Prostate gland (tissue), 2 donors: ENCODE data around the gene TAGLN.
A peak's percentile ranks its signal among the peaks of the same experiment; 100 is the strongest.

Source experiments
- CTCF ChIP-seq, 4 experiments: fragments of 200-600 bp in 2 of 4; fragments of 450-650 bp in 2 of 4; sonication (generic) in 2 of 4; IDR thresholded peaks; 1 replicate in 3 of 4; 2 replicates in 1 of 4; pipeline ENCODE4 v1.5.1; 2016 to 2019; ENCODE audit warnings: antibody characterized with exemption in 4 of 4, mild to moderate bottlenecking in 2 of 4, moderate library complexity in 2 of 4
- POLR2A ChIP-seq: fragments of 450-650 bp; IDR thresholded peaks from one replicate; pipeline ENCODE4 v1.6.1; 2016; ENCODE audit warnings: antibody characterized with exemption, mild to moderate bottlenecking
- POLR2AphosphoS5 ChIP-seq: sonication (generic); formaldehyde crosslinking; IDR thresholded peaks from one replicate; pipeline ENCODE4 v1.6.1; 2017; ENCODE audit warnings: antibody characterized with exemption

DNA sequence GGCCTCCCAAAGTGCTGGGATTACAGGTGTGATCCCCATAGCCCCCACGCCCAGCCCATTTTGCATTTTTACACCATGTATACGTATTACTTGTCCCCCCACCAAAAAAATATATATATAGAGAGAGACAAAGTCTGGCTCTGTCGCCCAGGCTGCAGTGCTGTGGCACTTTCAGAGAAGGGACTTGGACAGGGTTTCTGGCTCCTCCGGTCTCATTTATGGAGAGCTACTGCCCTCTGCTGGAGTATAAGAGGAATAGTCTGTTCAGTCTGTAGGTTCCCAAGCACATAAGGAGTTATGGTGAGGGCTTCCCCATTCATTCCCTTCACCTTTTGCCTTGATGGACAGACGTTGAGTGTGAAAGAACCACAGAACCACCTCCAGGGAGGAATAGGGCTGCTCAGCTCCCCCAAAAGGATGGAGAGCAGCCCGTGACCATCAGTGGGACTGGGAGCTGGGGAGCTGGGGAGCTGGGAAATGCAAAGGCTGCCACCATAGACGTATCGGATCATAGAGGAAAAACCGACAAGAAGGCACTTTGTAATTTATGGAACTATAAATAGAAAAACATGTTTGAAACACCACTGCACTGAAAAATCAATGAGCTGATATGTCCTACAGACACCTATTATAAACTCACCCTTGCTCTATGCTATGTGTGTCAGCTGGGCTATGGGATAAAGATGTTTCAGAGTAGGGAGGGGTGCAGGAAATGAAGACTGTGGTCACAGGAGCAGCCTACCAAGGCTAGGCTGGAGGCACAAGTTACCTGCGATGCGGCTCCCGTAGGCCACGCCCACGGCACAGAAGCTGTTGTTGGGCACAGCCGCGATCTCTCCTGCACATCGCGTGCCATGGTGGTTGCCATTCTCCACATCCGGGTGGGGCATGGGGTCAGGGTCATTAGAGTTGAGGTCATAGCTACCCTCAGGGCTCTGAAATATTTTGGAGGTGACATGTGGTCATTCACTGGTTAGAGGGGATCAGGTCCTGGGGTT lies 27.5 kb downstream of the TAGLN start:
- TF ChIP-seq CTCF (IDR thresholded peaks at IDR 0.05): peak in 3 of 4 experiments; percentile 81 to 90 (median 88)
- TF ChIP-seq POLR2A: no peak
- peak; percentile 72 for TF ChIP-seq POLR2AphosphoS5
